GM13977 (cell line): ENCODE measurements around the gene RNLS.

Source experiments
- DNase-seq: peaks from one replicate; pipeline ENCODE4 v3.0.0; 2012; ENCODE audit warnings: low spot score
- CTCF ChIP-seq: IDR thresholded peaks from 2 replicates; pipeline ENCODE4 v1.5.1; 2012; ENCODE audit warnings: mild to moderate bottlenecking, control low read depth; ENCODE audit not compliant: insufficient read depth; ENCODE audit errors: extremely low read depth, missing control alignments
- in situ Hi-C: fragments of 300-500 bp; cut with MboI; formaldehyde crosslinking; loops from one replicate; pipeline ENCODE4 v1.12.0; 2022; ENCODE audit warnings: low sequenced_read_pairs, low pct_unique_long_range_greater_than_20kb, mixed read lengths, inconsistent platforms; ENCODE audit not compliant: unreplicated experiment

The RNLS gene

DNA sequence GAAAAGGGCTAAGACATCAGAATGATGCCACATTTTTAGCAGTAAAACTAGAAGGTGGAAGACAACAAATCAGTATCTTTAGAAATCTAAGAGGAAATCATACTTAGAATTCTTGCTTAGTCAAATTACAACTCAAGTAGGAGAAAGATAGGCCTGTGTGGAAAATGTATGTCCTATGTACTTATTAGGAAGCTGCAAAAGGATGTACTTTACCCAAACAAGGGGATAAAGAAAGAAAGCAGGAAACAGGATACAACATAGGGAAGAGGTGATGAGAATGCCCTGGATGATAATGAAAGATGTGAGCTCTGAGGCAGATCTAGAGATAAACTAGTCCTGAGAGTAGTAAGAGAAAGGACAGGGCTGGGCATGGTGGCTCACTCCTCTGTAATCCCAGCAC, 54.9 kb downstream of the RNLS start:
- no peak for DNase-seq
- in situ Hi-C loops, result no loop called here
- no peak for TF ChIP-seq CTCF

DNA sequence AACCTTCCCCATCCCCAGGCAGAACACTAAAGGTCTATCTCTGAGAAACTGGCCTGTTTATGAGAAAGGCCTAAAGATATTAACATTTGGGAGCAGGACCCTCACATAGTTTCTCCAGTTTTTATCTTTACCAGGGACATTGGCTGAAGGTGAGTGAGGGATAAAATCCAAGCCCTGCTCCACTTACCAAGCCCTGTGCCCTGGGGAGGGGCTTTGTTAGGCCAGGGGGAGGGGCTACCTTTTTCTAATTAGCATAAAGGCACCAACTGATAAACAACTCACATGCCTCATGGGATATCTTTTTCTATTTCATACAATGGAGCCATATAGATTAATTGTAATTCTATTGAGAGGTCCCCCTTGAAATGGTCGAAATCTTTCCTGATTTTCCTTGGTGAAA, 55.9 kb downstream of the RNLS start:
- no peak for TF ChIP-seq CTCF
- DNase-seq, result no peak
- in situ Hi-C loops, result no loop called here

- in situ Hi-C loops, result no loop called here
- TF ChIP-seq CTCF, result no peak
- no peak for DNase-seq
Measured at GRCh38 chr10:88526501-88527105, 56.5 kb downstream of the RNLS start.

- in situ Hi-C loops, result no loop called here
- no peak for TF ChIP-seq CTCF
- DNase-seq, result no peak
Measured at GRCh38 chr10:88525371-88526069, 57.6 kb downstream of the RNLS start.

DNA sequence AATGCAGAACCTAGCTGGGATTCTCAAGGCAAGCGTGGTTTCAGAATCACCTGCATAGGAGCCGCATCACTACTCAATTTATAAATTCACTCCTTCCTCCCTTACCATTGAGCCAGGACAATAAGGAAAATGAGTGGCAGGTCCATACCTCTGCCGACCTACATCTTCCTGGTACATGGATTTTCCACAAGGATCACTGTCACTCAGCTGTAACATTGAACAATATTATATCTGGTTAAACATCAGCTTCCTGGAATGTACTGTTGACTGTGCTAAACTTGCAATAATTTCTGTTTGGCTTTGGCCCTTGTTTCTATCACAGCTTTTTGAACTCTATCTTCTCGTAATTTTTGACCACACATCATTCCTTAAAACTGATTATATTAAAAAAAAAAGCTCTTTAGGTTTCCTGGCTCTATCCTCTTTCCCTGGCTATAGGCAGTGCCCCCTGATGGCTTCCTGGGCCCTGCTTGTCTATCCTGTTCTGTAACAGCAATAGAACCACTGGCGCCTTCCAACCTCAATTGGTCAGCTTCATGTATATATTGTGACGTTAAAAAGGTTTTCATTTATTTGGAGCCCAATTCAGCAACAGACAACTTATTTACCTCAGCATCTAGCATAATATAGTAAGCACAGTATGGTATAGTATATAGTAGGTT, 59.2 kb downstream of the RNLS start:
- TF ChIP-seq CTCF, result no peak
- DNase-seq, result no peak
- in situ Hi-C loops, result no loop called here

DNA sequence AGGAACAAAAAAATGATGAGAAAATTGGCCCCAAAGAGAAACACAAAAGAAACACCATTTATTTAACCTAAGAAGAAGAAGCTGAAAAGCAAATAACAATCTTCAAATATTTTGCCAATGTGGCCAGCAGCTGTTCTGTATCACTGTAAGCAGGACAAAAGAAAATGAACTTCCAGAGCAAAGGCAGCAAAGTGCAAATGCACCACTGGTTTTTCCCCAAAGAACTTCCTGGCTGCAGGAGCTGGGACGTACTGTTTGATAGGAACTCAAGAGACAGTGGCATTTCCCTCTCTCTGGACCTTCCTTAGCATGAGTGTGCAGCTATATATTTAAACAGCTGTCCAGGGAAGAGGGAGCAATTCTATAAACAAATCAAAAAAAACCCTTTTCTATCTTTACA, 60.4 kb downstream of the RNLS start:
- TF ChIP-seq CTCF, result no peak
- in situ Hi-C loops, result no loop called here
- DNase-seq, result no peak
